Omental fat pad (tissue), 4 donors: Measurements from ENCODE around the gene MT1B. TPM values are rescaled to one million over a fixed set of nuclear protein-coding genes. Genes with fewer than 3 reads are reported as not detected.

Experiments
- ATAC-seq: fragments of 150-250 bp; one replicate; pipeline ENCODE4 v1.9.1; 2016; ENCODE audit warnings: mild to moderate bottlenecking, moderate library complexity; ENCODE audit not compliant: low FRiP score
- DNase-seq: peaks from one replicate; pipeline ENCODE4 v3.0.0-alpha.2; 2019; ENCODE audit warnings: low spot score
- total RNA-seq, 4 donors: library from RNA; depleted of rRNA; stranded (reverse); fragments of >200 nt; gene quantifications; one replicate each; pipeline ENCODE4 v1.1.0, GENCODE V29; 2016
- TF ChIP-seq, protein P1 (sequence below), 3 donors: fragments of 450-650 bp; IDR thresholded peaks; one replicate each; pipeline ENCODE4 v1.5.1; 2016 to 2017; ENCODE audit warnings: antibody characterized with exemption in 3 of 3, mild to moderate bottlenecking in 3 of 3, moderate library complexity in 2 of 3

MT1B gene
- total RNA-seq, 4 donors from 2014 or later = not detected

DNA sequence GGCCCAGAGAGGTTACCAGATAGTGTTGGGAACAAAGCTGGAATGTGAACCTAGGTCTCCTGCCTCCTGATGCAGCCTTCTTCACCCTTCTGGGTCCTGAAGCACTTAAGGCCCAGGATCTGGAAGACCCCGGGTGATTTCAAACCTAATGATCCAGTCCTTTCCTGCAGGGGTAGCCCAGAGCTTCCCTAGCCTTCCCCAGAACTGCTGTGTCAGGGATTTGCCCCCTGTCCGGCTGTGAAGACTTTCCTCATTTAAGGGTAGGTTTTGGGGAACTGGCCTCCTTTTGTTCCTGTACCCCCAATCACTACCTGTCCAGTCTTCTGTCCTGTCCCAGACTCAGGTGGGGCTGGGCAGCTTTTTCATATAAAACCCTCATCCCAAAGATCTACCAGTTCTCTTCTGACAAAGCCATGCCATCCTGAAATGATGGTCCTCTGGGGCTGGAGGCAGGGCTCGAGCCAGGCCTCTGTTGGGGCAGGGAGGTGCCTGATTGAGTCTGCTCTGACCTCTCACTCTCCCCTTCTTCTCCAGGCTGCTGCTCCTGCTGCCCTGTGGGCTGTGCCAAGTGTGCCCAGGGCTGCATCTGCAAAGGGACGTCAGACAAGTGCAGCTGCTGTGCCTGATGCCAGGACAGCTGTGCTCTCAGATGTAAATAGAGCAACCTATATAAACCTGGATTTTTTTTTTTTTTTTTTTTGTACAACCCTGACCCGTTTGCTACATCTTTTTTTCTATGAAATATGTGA is 31.9 kb downstream of the MT1B start:
- DNase-seq (no peak), ATAC-seq (no peak)
- TF ChIP-seq, protein P1, sequence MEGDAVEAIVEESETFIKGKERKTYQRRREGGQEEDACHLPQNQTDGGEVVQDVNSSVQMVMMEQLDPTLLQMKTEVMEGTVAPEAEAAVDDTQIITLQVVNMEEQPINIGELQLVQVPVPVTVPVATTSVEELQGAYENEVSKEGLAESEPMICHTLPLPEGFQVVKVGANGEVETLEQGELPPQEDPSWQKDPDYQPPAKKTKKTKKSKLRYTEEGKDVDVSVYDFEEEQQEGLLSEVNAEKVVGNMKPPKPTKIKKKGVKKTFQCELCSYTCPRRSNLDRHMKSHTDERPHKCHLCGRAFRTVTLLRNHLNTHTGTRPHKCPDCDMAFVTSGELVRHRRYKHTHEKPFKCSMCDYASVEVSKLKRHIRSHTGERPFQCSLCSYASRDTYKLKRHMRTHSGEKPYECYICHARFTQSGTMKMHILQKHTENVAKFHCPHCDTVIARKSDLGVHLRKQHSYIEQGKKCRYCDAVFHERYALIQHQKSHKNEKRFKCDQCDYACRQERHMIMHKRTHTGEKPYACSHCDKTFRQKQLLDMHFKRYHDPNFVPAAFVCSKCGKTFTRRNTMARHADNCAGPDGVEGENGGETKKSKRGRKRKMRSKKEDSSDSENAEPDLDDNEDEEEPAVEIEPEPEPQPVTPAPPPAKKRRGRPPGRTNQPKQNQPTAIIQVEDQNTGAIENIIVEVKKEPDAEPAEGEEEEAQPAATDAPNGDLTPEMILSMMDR (IDR thresholded peaks at IDR 0.05) = no peak

DNA sequence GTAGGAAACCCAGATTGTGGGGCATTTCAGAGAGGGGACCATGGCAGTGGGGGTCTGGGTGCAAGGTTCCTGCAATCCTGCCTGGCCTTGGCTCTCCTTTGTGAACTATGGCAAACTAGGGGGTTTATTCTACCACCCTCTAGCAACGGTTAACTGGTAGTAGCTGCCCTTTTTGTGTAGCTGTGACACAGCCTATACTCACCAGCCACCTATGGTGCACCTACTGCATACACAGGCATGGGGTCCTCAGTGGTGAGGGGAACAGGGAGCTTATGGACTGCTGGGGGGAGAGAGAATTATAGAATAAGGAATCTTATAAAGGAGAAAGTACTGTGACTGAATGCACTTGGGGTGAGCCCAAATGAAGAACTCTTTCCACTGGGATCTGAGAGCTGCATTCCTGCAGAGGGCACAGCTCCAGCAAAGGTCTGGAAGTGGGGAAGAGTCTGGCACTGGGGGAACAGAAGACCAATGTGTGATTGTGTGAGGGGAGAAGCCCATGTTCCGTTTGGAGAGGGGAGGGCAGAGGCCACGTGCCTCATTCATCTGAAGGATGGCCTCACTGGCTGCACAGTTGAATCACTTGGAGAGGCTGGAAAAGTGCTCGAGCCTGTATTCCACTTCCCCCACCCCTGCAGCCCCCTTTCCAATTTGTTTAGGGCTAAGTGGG is 32.7 kb downstream of the MT1B start:
- DNase-seq = no peak
- TF ChIP-seq, protein P1 (IDR thresholded peaks at IDR 0.05) = no peak
- ATAC-seq = peak; percentile 9

DNA sequence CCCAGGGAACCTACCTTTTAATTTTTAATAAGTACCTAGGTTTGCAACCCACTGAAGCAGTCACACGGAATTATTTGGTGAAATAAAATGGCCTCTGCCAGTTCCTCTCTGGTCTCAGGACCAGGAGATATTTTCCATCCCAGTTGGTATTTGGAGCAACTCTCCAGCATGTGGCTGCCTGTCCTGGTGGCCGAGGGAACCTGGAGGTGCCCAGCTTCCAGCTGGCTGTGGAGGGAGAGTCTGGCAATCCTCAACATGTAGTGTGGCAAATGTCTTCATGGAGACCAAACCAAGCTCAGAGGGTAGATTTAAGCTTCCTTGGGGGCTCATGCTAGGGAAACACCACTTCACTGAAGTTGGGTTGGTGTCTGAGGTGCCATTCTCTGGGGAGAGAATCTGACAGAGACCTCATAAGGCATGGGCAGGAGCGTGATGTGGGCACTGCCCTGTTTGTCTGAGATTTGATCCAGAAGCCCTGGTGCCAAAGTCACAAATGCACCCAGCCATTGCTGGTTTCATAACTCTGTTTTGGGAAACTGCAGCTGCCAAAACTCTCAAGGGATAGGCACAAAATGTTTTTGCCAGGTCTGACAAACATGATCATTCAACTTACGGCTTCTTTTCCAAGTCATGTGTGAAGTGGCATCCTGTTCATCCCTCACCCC is 33.4 kb downstream of the MT1B start:
- ATAC-seq (no peak), DNase-seq (no peak)
- TF ChIP-seq, protein P1 (IDR thresholded peaks at IDR 0.05) = no peak

DNA sequence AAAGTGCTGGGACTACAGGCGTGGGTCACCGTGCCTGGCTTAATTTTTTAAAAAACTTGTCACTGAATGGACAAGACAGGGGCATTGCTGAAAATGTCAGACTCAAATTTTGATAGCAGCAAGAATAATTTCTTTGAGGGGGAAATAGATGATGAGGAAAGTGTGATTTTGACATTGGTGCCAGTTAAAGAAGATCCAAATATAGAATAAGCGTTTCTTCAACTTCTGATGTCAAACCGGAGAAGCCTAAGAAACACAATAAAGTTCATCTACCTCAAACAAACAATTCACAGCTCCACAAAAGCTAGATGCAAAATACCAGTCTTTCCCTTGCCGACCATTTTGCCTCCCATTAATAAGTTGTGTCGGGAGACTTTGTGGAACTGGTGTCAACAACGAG is 35.1 kb downstream of the MT1B start:
- DNase-seq (no peak), ATAC-seq (no peak)
- TF ChIP-seq, protein P1 (IDR thresholded peaks at IDR 0.05) = no peak

DNA sequence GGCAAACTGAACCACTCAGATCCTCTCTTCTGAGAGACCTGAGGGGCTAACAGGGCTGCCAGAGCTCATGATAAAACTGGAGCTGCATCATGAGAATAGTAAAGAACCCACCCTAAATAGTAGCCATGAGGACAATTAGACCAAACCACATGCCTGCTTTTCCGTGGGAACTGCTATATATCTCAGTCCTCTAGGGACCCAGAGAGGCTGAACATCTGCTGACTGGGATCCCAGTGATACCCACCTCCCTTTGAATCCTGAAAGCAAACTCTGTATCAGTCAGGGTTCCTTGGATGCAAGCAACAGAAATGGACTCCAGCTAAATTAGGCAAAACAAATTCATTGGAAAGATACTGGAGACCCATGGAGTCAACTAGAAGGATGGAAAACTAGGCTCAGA is 37.1 kb downstream of the MT1B start:
- TF ChIP-seq, protein P1 (IDR thresholded peaks at IDR 0.05) = no peak
- no peak for DNase-seq

DNA sequence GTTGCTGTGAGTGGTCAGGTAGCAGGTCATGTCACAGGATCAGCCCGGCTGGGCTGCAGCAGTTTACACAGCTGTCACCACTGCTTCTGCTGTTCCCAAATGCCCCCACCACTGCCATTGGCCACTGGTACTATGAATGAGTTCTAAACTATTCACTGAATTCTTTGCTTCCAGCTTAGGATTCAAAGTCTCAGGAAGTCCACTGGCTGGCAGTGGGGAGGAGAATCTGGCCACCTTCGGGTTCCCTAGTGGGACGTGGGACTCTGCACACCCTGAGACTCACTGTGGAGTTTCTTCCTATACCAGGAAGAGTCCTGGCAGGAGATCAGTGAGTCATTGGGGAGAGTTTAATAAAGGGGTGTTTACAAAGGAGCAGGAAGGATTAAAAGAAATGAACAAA is 37.5 kb downstream of the MT1B start:
- TF ChIP-seq, protein P1 (IDR thresholded peaks at IDR 0.05) = no peak
- no peak for ATAC-seq
- DNase-seq = no peak

More for the DNA sequence above, 37.1 kb downstream of the MT1B start:
- ATAC-seq = no peak
